Measurements from ENCODE around the gene JARID2.

- no peak for TF ChIP-seq CTCF (IDR thresholded peaks at IDR 0.05)
- TF ChIP-seq POLR2A (IDR thresholded peaks at IDR 0.05): no peak
Observed at GRCh38 chr6:15434823-15435380, 189.0 kb downstream of the JARID2 start.

Measured in thyroid gland (tissue), 4 donors.